SK-N-SH (cell line): ENCODE measurements around the gene SLC38A3. TPM values are rescaled to one million over a fixed set of nuclear protein-coding genes. Genes with fewer than 3 reads are reported as not detected.

Experiments
- CTCF ChIA-PET: fragments of 300-600, 350-600 bp; formaldehyde crosslinking; extraction: SDS; loops from one replicate; lab custom pipeline; 2021; lab: Yijun Ruan, JAX
- POLR2A ChIA-PET: fragments of 350-600 bp; sonication (Branson Sonifier 250); formaldehyde crosslinking; extraction: SDS; loops from one replicate; lab custom pipeline; 2020; ENCODE audit warnings: antibody characterized with exemption, inconsistent platforms; lab: Yijun Ruan, JAX
- DNase-seq: peaks from one replicate; pipeline ENCODE4 v3.0.0; 2012
- H2AFZ ChIP-seq: fragments of 200-600 bp; sonication (generic); 2 replicates; pipeline ENCODE4 v1.8.1; 2016; ENCODE audit warnings: antibody characterized with exemption, mild to moderate bottlenecking, low read depth
- H3F3A ChIP-seq: fragments of 200-600 bp; sonication (generic); replicated peaks from 2 replicates; pipeline ENCODE3; 2016; ENCODE audit warnings: antibody characterized with exemption, mild to moderate bottlenecking; ENCODE audit not compliant: insufficient read depth
- H3K27ac ChIP-seq, 2 experiments: fragments of 200-500 bp in 1 of 2; fragments of 200-600 bp in 1 of 2; sonication (Bioruptor generic) in 1 of 2; sonication (generic), shearing (Covaris generic) in 1 of 2; 2 replicates each; pipeline versions ENCODE4 v1.5.1 to v1.6.1; 2014 to 2016; ENCODE audit warnings: low read depth in 2 of 2, inconsistent platforms in 1 of 2, low read length in 1 of 2, mild to moderate bottlenecking in 1 of 2, mixed read lengths in 1 of 2
- H3K27me3 ChIP-seq: fragments of 200-600 bp; sonication (generic), shearing (Covaris generic); 2 replicates; pipeline ENCODE4 v1.6.1; 2016; ENCODE audit warnings: mixed run types; ENCODE audit not compliant: insufficient read depth
- H3K36me3 ChIP-seq, 2 experiments: fragments of 200-500 bp in 1 of 2; fragments of 200-600 bp in 1 of 2; sonication (Bioruptor generic) in 1 of 2; sonication (generic) in 1 of 2; replicated peaks in 1 of 2; 2 replicates each; pipeline versions ENCODE3 to v1.5.1; 2014 to 2016; ENCODE audit warnings: low read length in 1 of 2, mild to moderate bottlenecking in 1 of 2; ENCODE audit not compliant: insufficient read depth in 2 of 2, control insufficient read depth in 1 of 2
- H3K4me1 ChIP-seq, 2 experiments: fragments of 200-500 bp in 1 of 2; fragments of 200-600 bp in 1 of 2; sonication (Bioruptor generic) in 1 of 2; sonication (generic), shearing (Covaris generic) in 1 of 2; 2 replicates each; pipeline versions ENCODE4 v1.5.1 to v1.6.1; 2014 to 2016; ENCODE audit warnings: low read depth in 1 of 2, low read length in 1 of 2, mixed run types in 1 of 2; ENCODE audit not compliant: insufficient read depth in 2 of 2, control insufficient read depth in 1 of 2
- H3K4me2 ChIP-seq: fragments of 200-600 bp; sonication (generic), shearing (Covaris generic); 2 replicates; pipeline ENCODE4 v1.6.1; 2017; ENCODE audit warnings: mixed run types
- H3K4me3 ChIP-seq, 2 experiments: fragments of 200-500 bp in 1 of 2; fragments of 200-600 bp in 1 of 2; sonication (Bioruptor generic) in 1 of 2; sonication (generic), shearing (Covaris generic) in 1 of 2; 2 replicates each; pipeline versions ENCODE4 v1.5.1 to v1.8.1; 2014 to 2016; ENCODE audit warnings: low read depth in 2 of 2, inconsistent platforms in 1 of 2, low read length in 1 of 2, mild to moderate bottlenecking in 1 of 2, mixed read lengths in 1 of 2, moderate library complexity in 1 of 2
- H3K79me2 ChIP-seq: fragments of 200-600 bp; sonication (generic); 2 replicates; pipeline ENCODE4 v1.8.1; 2017; ENCODE audit warnings: mild to moderate bottlenecking; ENCODE audit not compliant: insufficient read depth
- H3K9ac ChIP-seq: fragments of 200-600 bp; sonication (generic); 2 replicates; pipeline ENCODE4 v1.6.1; 2017; ENCODE audit warnings: mixed run types
- H3K9me2 ChIP-seq: fragments of 200-600 bp; sonication (generic); 2 replicates; pipeline ENCODE4 v1.6.1; 2017; ENCODE audit warnings: mixed run types
- H3K9me3 ChIP-seq: fragments of 200-600 bp; sonication (generic); 2 replicates; pipeline ENCODE4 v1.6.1; 2017; ENCODE audit warnings: mixed run types, mild to moderate bottlenecking, moderate library complexity
- H4K20me1 ChIP-seq: fragments of 200-600 bp; sonication (generic); 2 replicates; pipeline ENCODE4 v1.6.1; 2017; ENCODE audit warnings: mild to moderate bottlenecking, mixed run types; ENCODE audit not compliant: insufficient read depth
- CTCF ChIP-seq: fragments of 200-600 bp; sonication (generic); IDR thresholded peaks from 2 replicates; pipeline ENCODE4 v1.6.1; 2017; ENCODE audit warnings: antibody characterized with exemption, mild to moderate bottlenecking, moderate library complexity
- ELF1 ChIP-seq: IDR thresholded peaks from 2 replicates; pipeline ENCODE4 v1.4.0; 2012
- EP300 ChIP-seq, 2 experiments: IDR thresholded peaks; 2 replicates each; pipeline versions ENCODE4 v1.4.0 to v1.6.1; 2012; ENCODE audit warnings: borderline replicate concordance in 1 of 2, low read depth in 1 of 2, low read length in 1 of 2
- FOXM1 ChIP-seq: IDR thresholded peaks from 2 replicates; pipeline ENCODE4 v1.4.0; 2012; ENCODE audit warnings: low read depth, mild to moderate bottlenecking
- IRF3 ChIP-seq: fragments of 150-350 bp; IDR thresholded peaks from 2 replicates; pipeline ENCODE4 v1.6.1; 2016; ENCODE audit warnings: mild to moderate bottlenecking, low read depth, low read length
- MEF2A ChIP-seq: IDR thresholded peaks from 2 replicates; pipeline ENCODE4 v1.4.0; 2012; ENCODE audit warnings: low read depth, borderline replicate concordance
- NFIC ChIP-seq: IDR thresholded peaks from 2 replicates; pipeline ENCODE4 v1.4.0; 2012; ENCODE audit warnings: borderline replicate concordance
- NRF1 ChIP-seq: IDR thresholded peaks from 2 replicates; pipeline ENCODE4 v1.6.1; 2012; ENCODE audit warnings: low read depth, mild to moderate bottlenecking, low read length
- POLR2AphosphoS5 ChIP-seq: IDR thresholded peaks from 2 replicates; pipeline ENCODE4 v1.6.1; 2012; ENCODE audit warnings: low read depth, low read length
- RAD21 ChIP-seq: IDR thresholded peaks from 2 replicates; pipeline ENCODE4 v1.6.1; 2012; ENCODE audit warnings: mild to moderate bottlenecking, low read length
- RCOR1 ChIP-seq: fragments of 150-350 bp; IDR thresholded peaks from 2 replicates; pipeline ENCODE4 v1.6.1; 2017; ENCODE audit warnings: antibody characterized with exemption, low read length
- RFX5 ChIP-seq: IDR thresholded peaks from 2 replicates; pipeline ENCODE4 v1.6.1; 2012; ENCODE audit warnings: mild to moderate bottlenecking, improper control_type of control experiment, low read length
- RXRA ChIP-seq: IDR thresholded peaks from 2 replicates; pipeline ENCODE4 v1.4.0; 2012; ENCODE audit warnings: low read depth, mild to moderate bottlenecking, borderline replicate concordance
- SMC3 ChIP-seq: IDR thresholded peaks from 2 replicates; pipeline ENCODE4 v1.6.1; 2012; ENCODE audit warnings: low read depth, low read length, improper control_type of control experiment
- TAF1 ChIP-seq: IDR thresholded peaks from 2 replicates; pipeline ENCODE4 v1.6.1; 2012; ENCODE audit warnings: low read depth, mild to moderate bottlenecking, low read length, moderate library complexity, borderline replicate concordance
- YY1 ChIP-seq: IDR thresholded peaks from 2 replicates; pipeline ENCODE4 v1.4.0; 2012; ENCODE audit warnings: low read depth, mild to moderate bottlenecking
- WGBS: methylation state at CpG from one replicate; pipeline ENCODE4 v1.1.6; 2017; ENCODE audit warnings: low lambda C conversion rate; 5-methylcytosine and 5-hydroxymethylcytosine counted together
- polyA plus RNA-seq, 3 experiments: library from polyadenylated mRNA; depleted of rRNA; stranded (reverse); fragments of >200 nt; gene quantifications; 2 replicates each; pipeline ENCODE4 v1.2.3, GENCODE V29; 2012
- TF ChIP-seq, protein P1 (sequence below): IDR thresholded peaks from 2 replicates; pipeline ENCODE4 v1.4.0; 2012; ENCODE audit warnings: low read depth, borderline replicate concordance

Gene SLC38A3
- polyA plus RNA-seq, 1 of the 3 experiments (the other 2 are of a cell fraction), result 0.84 TPM

GRCh38 chr3:50232303-50232702 lies 27.2 kb downstream of the SLC38A3 start:
- Histone ChIP-seq H3K9ac (no peak overlapping the region), H3K79me2 (peaks cover 13% of the 10 kb centered on the region), H3K27ac (no peak overlapping the region), H2AFZ (no peak overlapping the region), H3K27me3 (no peaks in the 10 kb centered on the region), H4K20me1 (0 out of 2 replicates have a peak, but pooled peaks cover 3% of the 10 kb centered on the region), H3K4me1 (peaks cover 3 to 6% of the 10 kb centered on the region in 2 experiments; a peak in 1 of 4 replicates), H3K36me3 (no peaks in the 10 kb centered on the region), H3F3A (peaks cover 3% of the 10 kb centered on the region), H3K9me3 (no peaks in the 10 kb centered on the region), H3K4me3 (no peak overlapping the region), H3K4me2 (no peak overlapping the region), H3K9me2 (no peaks in the 10 kb centered on the region)
- ChIA-PET CTCF (interaction anchor here (0.6 to 61.6 kb wide), 3 partner anchors 16 to 272 kb away, joined by 3 to 1375 read pairs (median 433); partner anchors contain the start of genes GNAI2 and GNAT1), POLR2A (no interaction called here)
- DNase-seq, result no peak
- WGBS, result 57% methylated on average over 3 of the region's 3 CpGs
- TF ChIP-seq FOXM1 (no peak), IRF3 (no peak)

DNA sequence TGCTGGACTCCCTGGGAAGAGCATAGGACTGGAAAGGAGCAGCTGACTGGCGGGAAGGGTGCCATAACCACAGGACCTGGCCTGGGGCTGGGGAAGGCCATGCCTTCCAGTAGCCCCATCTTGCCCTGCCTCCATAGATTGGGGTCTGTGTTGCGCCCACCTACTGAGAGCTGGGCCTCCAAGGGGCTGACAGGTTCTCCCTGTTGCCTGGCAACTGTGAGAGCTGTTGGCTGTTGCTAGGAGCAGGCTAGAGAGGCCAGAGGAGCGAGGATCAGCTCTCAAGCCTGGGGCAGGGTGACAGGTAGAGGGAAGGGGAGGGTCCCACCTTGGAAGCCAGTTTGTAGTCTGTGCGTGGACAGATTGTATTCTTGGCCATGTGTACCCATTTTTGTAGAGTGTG lies 28.1 kb downstream of the SLC38A3 start:
- H4K20me1 ChIP-seq, result peaks cover 3% of the 10 kb centered on the region
- ChIA-PET POLR2A (no interaction called here), CTCF (interaction anchor here (1.3 to 61.6 kb wide), 4 partner anchors 8 to 47 kb away, joined by 4 to 1375 read pairs (median 219); partner anchors contain the start of genes GNAI2 and GNAT1)
- H3K9me2 ChIP-seq, result no peaks in the 10 kb centered on the region
- H3K4me1 ChIP-seq, result peaks cover 3 to 4% of the 10 kb centered on the region in 2 experiments; a peak in 1 of 4 replicates
- no peak for DNase-seq
- 92% methylated on average over 3 of the region's 4 CpGs for WGBS
- H3K79me2 ChIP-seq, result peaks cover 22% of the 10 kb centered on the region
- H3K4me2 ChIP-seq, result no peak overlapping the region
- no peak overlapping the region for H3K4me3 ChIP-seq
- no peak overlapping the region for H3K9ac ChIP-seq
- no peak overlapping the region for H2AFZ ChIP-seq
- no peak overlapping the region for H3K27ac ChIP-seq
- H3K36me3 ChIP-seq, result no peaks in the 10 kb centered on the region
- H3K9me3 ChIP-seq, result no peaks in the 10 kb centered on the region
- no peaks in the 10 kb centered on the region for H3K27me3 ChIP-seq
- H3F3A ChIP-seq, result peaks cover 6% of the 10 kb centered on the region
- TF ChIP-seq RCOR1 (no peak), RXRA (no peak), CTCF (no peak), FOXM1 (no peak), NFIC (no peak), MEF2A (no peak), TAF1 (no peak), SMC3 (no peak), RAD21 (no peak), NRF1 (no peak), ELF1 (no peak), RFX5 (no peak), POLR2AphosphoS5 (no peak), YY1 (no peak), EP300 (IDR thresholded peaks at IDR 0.05; ENCODE audit: borderline replicate concordance in 1 of 2, low read depth in 1 of 2, low read length in 1 of 2) (no peak)
- TF ChIP-seq, protein P1, sequence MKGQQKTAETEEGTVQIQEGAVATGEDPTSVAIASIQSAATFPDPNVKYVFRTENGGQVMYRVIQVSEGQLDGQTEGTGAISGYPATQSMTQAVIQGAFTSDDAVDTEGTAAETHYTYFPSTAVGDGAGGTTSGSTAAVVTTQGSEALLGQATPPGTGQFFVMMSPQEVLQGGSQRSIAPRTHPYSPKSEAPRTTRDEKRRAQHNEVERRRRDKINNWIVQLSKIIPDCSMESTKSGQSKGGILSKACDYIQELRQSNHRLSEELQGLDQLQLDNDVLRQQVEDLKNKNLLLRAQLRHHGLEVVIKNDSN, result no peak
